ENCODE results near the gene UGT1A5. TPM values are rescaled to one million over a fixed set of nuclear protein-coding genes. Genes with fewer than 3 reads are reported as not detected.

The UGT1A5 gene
- polyA plus RNA-seq (ENCODE audit: insufficient read length in 12 of 12) = not detected
- long read RNA-seq, donor 1 = 0 reads
- long read RNA-seq, donor 2 = 0 reads
- long read RNA-seq, donor 3 = 0 reads
- long read RNA-seq, donor 4 = 0 reads
- long read RNA-seq, donor 5 = 0 reads
- long read RNA-seq, donor 6 = 0 reads
- long read RNA-seq, donor 7 = 0 reads
- long read RNA-seq, donor 8 = 0 reads
- long read RNA-seq, donor 9 = 0 reads
- long read RNA-seq, donor 10 = 0 reads
- long read RNA-seq, donor 11 = 0 reads

- DNase-seq = no peak
Measured at GRCh38 chr2:233712611-233713261, at the start of gene UGT1A5. Gene UGT1A5 (plus strand): TSS chr2:233712907. CDS start chr2:233712992, 85 bp downstream.

GRCh38 chr2:233663911-233664310 is 48.8 kb upstream of the UGT1A5 start:
- no peak for DNase-seq

GRCh38 chr2:233668605-233669260 is 44.0 kb upstream of the UGT1A5 start:
- DNase-seq = no peak

- no peak for DNase-seq
Measured at GRCh38 chr2:233671290-233672161, 41.2 kb upstream of the UGT1A5 start, which contains the start of gene UGT1A9. Gene UGT1A9 (plus strand): TSS chr2:233671898. CDS start chr2:233671935, 37 bp downstream.

GRCh38 chr2:233672886-233673285 is 39.8 kb upstream of the UGT1A5 start:
- no peak for DNase-seq

- DNase-seq = no peak
Measured at GRCh38 chr2:233673896-233674295, 38.8 kb upstream of the UGT1A5 start.

- DNase-seq = no peak
Measured at GRCh38 chr2:233674314-233674713, 38.4 kb upstream of the UGT1A5 start.

- no peak for DNase-seq
Measured at GRCh38 chr2:233674995-233675394, 37.7 kb upstream of the UGT1A5 start.

GRCh38 chr2:233676046-233676445 is 36.7 kb upstream of the UGT1A5 start:
- DNase-seq = no peak

- no peak for DNase-seq
Measured at GRCh38 chr2:233679196-233679595, 33.5 kb upstream of the UGT1A5 start.

- DNase-seq = no peak
Measured at GRCh38 chr2:233680361-233681045, 32.2 kb upstream of the UGT1A5 start.

GRCh38 chr2:233681521-233682099 is 31.1 kb upstream of the UGT1A5 start, which contains the start of gene UGT1A7:
Gene UGT1A7 (plus strand): TSS chr2:233681901. CDS start chr2:233681938, 37 bp downstream.
- no peak for DNase-seq

GRCh38 chr2:233684640-233685039 is 28.1 kb upstream of the UGT1A5 start:
- DNase-seq = no peak

GRCh38 chr2:233686928-233687327 is 25.8 kb upstream of the UGT1A5 start:
- no peak for DNase-seq

- DNase-seq = no peak
Measured at GRCh38 chr2:233688341-233688740, 24.4 kb upstream of the UGT1A5 start.

- DNase-seq = no peak
Measured at GRCh38 chr2:233689031-233689430, 23.7 kb upstream of the UGT1A5 start.

GRCh38 chr2:233689501-233689900 is 23.2 kb upstream of the UGT1A5 start:
- no peak for DNase-seq

- no peak for DNase-seq
Measured at GRCh38 chr2:233690444-233690843, 22.3 kb upstream of the UGT1A5 start.

- DNase-seq = no peak
Measured at GRCh38 chr2:233691443-233692433, 21.0 kb upstream of the UGT1A5 start.

- DNase-seq = no peak
Measured at GRCh38 chr2:233692648-233693047, 20.1 kb upstream of the UGT1A5 start, which contains the start of gene UGT1A6. Gene UGT1A6 (plus strand): TSS chr2:233692890. CDS start chr2:233693005, 115 bp downstream.
